Measurements from ENCODE around the gene THOC1. TPM values are rescaled to one million over a fixed set of nuclear protein-coding genes. Genes with fewer than 3 reads are reported as not detected.

The THOC1 gene
- total and polyA plus RNA-seq, 2 of the 8 experiments (the other 6 are each of a cell fraction or from before 2014, with no cell fraction given): 19.1 to 66.4 TPM

- TF ChIP-seq SRF (IDR thresholded peaks at IDR 0.05; ENCODE audit: low read depth, low read length): no peak
Measured at GRCh38 chr18:192801-193200, 75.0 kb downstream of the THOC1 start (continued).

All from H1 (cell line).